Karpas-422 (cell line): ENCODE measurements around the gene ANGEL1. TPM values are rescaled to one million over a fixed set of nuclear protein-coding genes. Genes with fewer than 3 reads are reported as not detected.

ENCODE experiments used
- DNase-seq: peaks from one replicate; pipeline ENCODE4 v3.0.0-alpha.2; 2015
- H2AFZ ChIP-seq: fragments of 200-600 bp; sonication (generic); 2 replicates; pipeline ENCODE4 v1.6.1; 2014; ENCODE audit warnings: antibody characterized with exemption, low read length, mixed read lengths
- H3K27ac ChIP-seq: fragments of 200-600 bp; sonication (generic); 2 replicates; pipeline ENCODE4 v1.5.1; 2014; ENCODE audit warnings: mild to moderate bottlenecking, low read length, moderate library complexity
- H3K27me3 ChIP-seq: fragments of 200-600 bp; sonication (generic); 2 replicates; pipeline ENCODE4 v1.6.1; 2014; ENCODE audit warnings: low read length, mixed read lengths
- H3K36me3 ChIP-seq: fragments of 200-600 bp; sonication (generic); 2 replicates; pipeline ENCODE4 v1.6.1; 2014; ENCODE audit warnings: low read length, mixed read lengths; ENCODE audit not compliant: insufficient read depth
- H3K4me1 ChIP-seq: fragments of 200-600 bp; sonication (generic); 2 replicates; pipeline ENCODE4 v1.6.1; 2014; ENCODE audit warnings: mild to moderate bottlenecking, low read length, mixed read lengths
- H3K4me2 ChIP-seq: fragments of 200-600 bp; sonication (generic); 2 replicates; pipeline ENCODE4 v1.6.1; 2014; ENCODE audit warnings: low read length, low read depth, mild to moderate bottlenecking; ENCODE audit not compliant: poor library complexity, severe bottlenecking
- H3K4me3 ChIP-seq: fragments of 200-600 bp; sonication (generic); 2 replicates; pipeline ENCODE4 v1.5.1; 2014; ENCODE audit warnings: mild to moderate bottlenecking, antibody characterized with exemption, low read length, mixed read lengths
- H3K79me2 ChIP-seq: fragments of 200-600 bp; sonication (generic); 2 replicates; pipeline ENCODE4 v1.6.1; 2014; ENCODE audit warnings: mild to moderate bottlenecking, low read length, mixed read lengths
- H3K9ac ChIP-seq: fragments of 200-600 bp; sonication (generic); 2 replicates; pipeline ENCODE4 v1.6.0; 2014; ENCODE audit warnings: low read length
- H3K9me2 ChIP-seq: fragments of 200-600 bp; sonication (generic), shearing (Covaris generic); replicated peaks from 2 replicates; pipeline ENCODE4 v1.6.0; 2014; ENCODE audit warnings: mild to moderate bottlenecking, low read length, moderate library complexity; ENCODE audit not compliant: insufficient read depth
- H3K9me3 ChIP-seq: fragments of 300-700, 200-600 bp; sonication (generic); 2 replicates; pipeline ENCODE4 v1.6.1; 2014; ENCODE audit warnings: low read length, mixed read lengths
- H4K20me1 ChIP-seq: fragments of 200-600 bp; sonication (generic); 2 replicates; pipeline ENCODE4 v1.6.1; 2014; ENCODE audit warnings: mild to moderate bottlenecking, antibody characterized with exemption, low read length, low read depth; ENCODE audit not compliant: insufficient read depth
- total RNA-seq: library from RNA; depleted of rRNA; stranded (reverse); fragments of >200 nt; shearing (Covaris generic); gene quantifications from 2 replicates; pipeline ENCODE4 v1.2.3, GENCODE V29; 2014; ENCODE audit warnings: low replicate concordance

The ANGEL1 gene
- total RNA-seq, 1 experiment from 2014 or later = 29.4 TPM

GRCh38 chr14:76761136-76761959 lies 51.3 kb downstream of the ANGEL1 start, which contains the start of gene VASH1:
Gene VASH1 (plus strand): TSS chr14:76761468. CDS start chr14:76762822, 1,354 bp downstream.
- H3K4me3 ChIP-seq = no peak within 1 kb of the TSS
- H3K27me3 ChIP-seq = no peaks in the 10 kb centered on the region
- H2AFZ ChIP-seq = no peak within 1 kb of the TSS
- no peak within 1 kb of the TSS for H3K27ac ChIP-seq
- H3K4me1 ChIP-seq = no peaks in the 10 kb centered on the region
- no peak within 1 kb of the TSS for H3K9ac ChIP-seq
- no peak for DNase-seq
- no peak within 1 kb of the TSS for H3K4me2 ChIP-seq
- H3K79me2 ChIP-seq = no peaks in the 10 kb centered on the region
- no peaks in the 10 kb centered on the region; the same call in 1 of the 2 replicates for H4K20me1 ChIP-seq
- H3K9me3 ChIP-seq = no peaks in the 10 kb centered on the region
- H3K36me3 ChIP-seq = no peaks in the 10 kb centered on the region
- no peaks in the 10 kb centered on the region for H3K9me2 ChIP-seq

GRCh38 chr14:76760331-76761135 lies 52.1 kb downstream of the ANGEL1 start:
- no peak overlapping the region for H3K9ac ChIP-seq
- H3K4me1 ChIP-seq = no peaks in the 10 kb centered on the region
- DNase-seq = no peak
- H4K20me1 ChIP-seq = no peaks in the 10 kb centered on the region; the same call in 1 of the 2 replicates
- no peaks in the 10 kb centered on the region for H3K9me2 ChIP-seq
- no peaks in the 10 kb centered on the region for H3K79me2 ChIP-seq
- no peak overlapping the region for H2AFZ ChIP-seq
- no peaks in the 10 kb centered on the region for H3K9me3 ChIP-seq
- H3K4me2 ChIP-seq = no peak overlapping the region
- no peaks in the 10 kb centered on the region for H3K27me3 ChIP-seq
- no peak overlapping the region for H3K4me3 ChIP-seq
- H3K27ac ChIP-seq = no peak overlapping the region
- H3K36me3 ChIP-seq = no peaks in the 10 kb centered on the region

- Histone ChIP-seq H3K9me2 (no peaks in the 10 kb centered on the region), H3K27me3 (no peaks in the 10 kb centered on the region), H3K27ac (no peak overlapping the region), H3K4me2 (no peak overlapping the region), H4K20me1 (no peaks in the 10 kb centered on the region; the same call in 1 of the 2 replicates), H3K4me1 (no peaks in the 10 kb centered on the region), H3K4me3 (no peak overlapping the region), H3K9me3 (no peaks in the 10 kb centered on the region), H3K79me2 (no peaks in the 10 kb centered on the region), H2AFZ (no peak overlapping the region), H3K9ac (no peak overlapping the region), H3K36me3 (no peaks in the 10 kb centered on the region)
- no peak for DNase-seq
These were observed 53.1 kb downstream of the ANGEL1 start for GRCh38 chr14:76759589-76759988.

- Histone ChIP-seq H4K20me1 (no peaks in the 10 kb centered on the region), H3K4me2 (no peak overlapping the region), H3K9me3 (no peaks in the 10 kb centered on the region), H3K27me3 (no peaks in the 10 kb centered on the region), H3K79me2 (no peaks in the 10 kb centered on the region), H3K9ac (no peak overlapping the region), H3K27ac (no peak overlapping the region), H3K9me2 (no peaks in the 10 kb centered on the region), H3K4me1 (no peaks in the 10 kb centered on the region), H3K4me3 (no peak overlapping the region), H3K36me3 (no peaks in the 10 kb centered on the region), H2AFZ (no peak overlapping the region)
- no peak for DNase-seq
These were observed 56.3 kb downstream of the ANGEL1 start for GRCh38 chr14:76756371-76756750.

GRCh38 chr14:76755610-76756370 lies 56.9 kb downstream of the ANGEL1 start:
- Histone ChIP-seq H3K27me3 (no peaks in the 10 kb centered on the region), H4K20me1 (no peaks in the 10 kb centered on the region), H3K9me2 (no peaks in the 10 kb centered on the region), H3K36me3 (no peaks in the 10 kb centered on the region), H3K4me3 (no peak overlapping the region), H2AFZ (no peak overlapping the region), H3K4me1 (no peaks in the 10 kb centered on the region), H3K4me2 (no peak overlapping the region), H3K27ac (no peak overlapping the region), H3K79me2 (no peaks in the 10 kb centered on the region), H3K9me3 (no peaks in the 10 kb centered on the region), H3K9ac (no peak overlapping the region)
- no peak for DNase-seq

GRCh38 chr14:76754586-76754985 lies 58.1 kb downstream of the ANGEL1 start:
- no peak for DNase-seq
- Histone ChIP-seq H4K20me1 (no peaks in the 10 kb centered on the region), H3K79me2 (no peaks in the 10 kb centered on the region), H3K36me3 (no peaks in the 10 kb centered on the region), H3K4me2 (no peak overlapping the region), H3K27ac (no peak overlapping the region), H3K9me3 (no peaks in the 10 kb centered on the region), H3K4me1 (no peaks in the 10 kb centered on the region), H2AFZ (no peak overlapping the region), H3K9ac (no peak overlapping the region), H3K9me2 (no peaks in the 10 kb centered on the region), H3K27me3 (no peaks in the 10 kb centered on the region), H3K4me3 (no peak overlapping the region)

- H3K27me3 ChIP-seq = no peaks in the 10 kb centered on the region
- H4K20me1 ChIP-seq = no peaks in the 10 kb centered on the region
- no peak overlapping the region for H3K9ac ChIP-seq
- H3K36me3 ChIP-seq = no peaks in the 10 kb centered on the region
- no peaks in the 10 kb centered on the region for H3K9me3 ChIP-seq
- no peaks in the 10 kb centered on the region for H3K79me2 ChIP-seq
- no peaks in the 10 kb centered on the region for H3K4me1 ChIP-seq
- no peak overlapping the region for H3K4me2 ChIP-seq
- no peak overlapping the region for H3K4me3 ChIP-seq
- no peak overlapping the region for H2AFZ ChIP-seq
- no peak overlapping the region for H3K27ac ChIP-seq
- no peaks in the 10 kb centered on the region for H3K9me2 ChIP-seq
- DNase-seq = no peak
These were observed 59.0 kb downstream of the ANGEL1 start for GRCh38 chr14:76753541-76754198.
